Type B pancreatic cell (in vitro differentiated cells): ENCODE data around the gene TNFSF4. TPM values are rescaled to one million over a fixed set of nuclear protein-coding genes. Genes with fewer than 3 reads are reported as not detected.

Experiments used
- DNase-seq: peaks from one replicate; pipeline ENCODE4 v3.0.0; 2021; ENCODE audit warnings: mixed read lengths; ENCODE audit not compliant: unreplicated experiment; ENCODE audit errors: extremely low spot score
- H3K27ac Mint-ChIP-seq: 2 replicates; pipeline ENCODE4 v1.8.0; 2021; ENCODE audit warnings: mild to moderate bottlenecking, mixed read lengths
- H3K27me3 Mint-ChIP-seq: 2 replicates; pipeline ENCODE4 v1.8.0; 2021; ENCODE audit warnings: mixed read lengths
- H3K36me3 Mint-ChIP-seq: 2 replicates; pipeline ENCODE4 v1.8.0; 2021; ENCODE audit warnings: mixed read lengths
- H3K4me1 Mint-ChIP-seq: one replicate; pipeline ENCODE4 v1.8.0; 2021; ENCODE audit warnings: mixed read lengths; ENCODE audit not compliant: unreplicated experiment
- H3K4me3 Mint-ChIP-seq: 2 replicates; pipeline ENCODE4 v1.8.0; 2021; ENCODE audit warnings: mild to moderate bottlenecking, mixed read lengths
- H3K9me3 Mint-ChIP-seq: 2 replicates; pipeline ENCODE4 v1.8.0; 2021; ENCODE audit warnings: mixed read lengths
- CTCF ChIP-seq: fragments of 200-600 bp; sonication (generic); conservative IDR thresholded peaks from 2 replicates; pipeline ENCODE4 v1.5.0; 2021; ENCODE audit warnings: antibody characterized with exemption, mild to moderate bottlenecking
- total RNA-seq: library from RNA; stranded (reverse); gene quantifications from 2 replicates; pipeline ENCODE4 v1.2.1, GENCODE V29; 2021; ENCODE audit warnings: low replicate concordance

Gene TNFSF4
- total RNA-seq, 1 donor from 2014 or later: 0.58 TPM

- Mint-ChIP-seq H3K9me3 (no peaks in the 10 kb centered on the region), H3K27ac (no peak overlapping the region), H3K4me1 (no peaks in the 10 kb centered on the region), H3K36me3 (no peaks in the 10 kb centered on the region), H3K4me3 (no peak overlapping the region), H3K27me3 (no peaks in the 10 kb centered on the region)
- no peak for TF ChIP-seq CTCF
- no peak for DNase-seq
Observed at GRCh38 chr1:173173388-173173787, 33.7 kb downstream of the TNFSF4 start.

DNA sequence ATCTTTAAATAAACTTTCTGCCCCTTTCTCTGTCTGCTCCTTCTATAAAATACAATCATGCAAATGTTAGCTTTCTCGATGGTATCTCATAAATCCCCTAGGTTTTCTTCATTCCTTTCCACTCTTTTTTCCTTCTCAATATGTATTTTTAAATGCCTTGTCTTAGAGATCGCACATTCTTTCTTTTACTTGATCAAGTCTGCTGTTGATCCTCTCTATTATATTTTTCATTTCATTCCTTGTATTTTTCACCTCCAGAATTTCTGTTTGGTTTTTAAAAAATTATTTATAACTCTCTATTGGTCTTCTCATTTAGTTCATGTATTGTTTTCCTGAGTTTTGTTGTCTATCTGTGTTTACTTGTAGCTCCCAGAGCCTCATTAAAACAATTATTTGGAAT, 36.0 kb downstream of the TNFSF4 start:
- H3K4me1 Mint-ChIP-seq: no peaks in the 10 kb centered on the region
- H3K36me3 Mint-ChIP-seq: no peaks in the 10 kb centered on the region
- no peaks in the 10 kb centered on the region for H3K9me3 Mint-ChIP-seq

DNA sequence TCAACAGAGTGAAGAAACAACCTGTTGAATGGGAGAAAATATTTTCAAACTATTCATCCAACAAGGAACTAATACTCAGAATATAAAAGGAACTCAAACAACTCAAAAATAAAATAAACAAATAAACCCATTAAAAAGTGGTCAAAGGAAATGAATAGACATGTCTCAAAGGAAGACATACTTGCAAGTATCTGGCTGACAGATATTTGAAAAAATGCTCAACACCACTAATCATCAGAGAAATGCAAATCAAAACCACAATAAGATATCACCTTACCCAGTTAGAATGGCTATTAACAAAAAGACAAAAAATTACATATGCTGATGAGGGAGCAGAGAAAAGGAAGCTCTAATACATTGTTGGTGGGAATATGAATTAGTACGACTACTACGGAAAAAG, 38.2 kb downstream of the TNFSF4 start:
- Mint-ChIP-seq H3K27me3 (no peaks in the 10 kb centered on the region), H3K9me3 (no peaks in the 10 kb centered on the region), H3K36me3 (no peaks in the 10 kb centered on the region), H3K27ac (no peak overlapping the region), H3K4me1 (no peaks in the 10 kb centered on the region), H3K4me3 (no peak overlapping the region)
- no peak for TF ChIP-seq CTCF
- no peak for DNase-seq

More for the DNA sequence above, 36.0 kb downstream of the TNFSF4 start:
- Mint-ChIP-seq H3K4me3 (no peak overlapping the region), H3K27ac (no peak overlapping the region), H3K27me3 (no peaks in the 10 kb centered on the region)
- no peak for DNase-seq
- no peak for TF ChIP-seq CTCF

- no peak for TF ChIP-seq CTCF
Observed at GRCh38 chr1:173164686-173165085, 42.4 kb downstream of the TNFSF4 start.

DNA sequence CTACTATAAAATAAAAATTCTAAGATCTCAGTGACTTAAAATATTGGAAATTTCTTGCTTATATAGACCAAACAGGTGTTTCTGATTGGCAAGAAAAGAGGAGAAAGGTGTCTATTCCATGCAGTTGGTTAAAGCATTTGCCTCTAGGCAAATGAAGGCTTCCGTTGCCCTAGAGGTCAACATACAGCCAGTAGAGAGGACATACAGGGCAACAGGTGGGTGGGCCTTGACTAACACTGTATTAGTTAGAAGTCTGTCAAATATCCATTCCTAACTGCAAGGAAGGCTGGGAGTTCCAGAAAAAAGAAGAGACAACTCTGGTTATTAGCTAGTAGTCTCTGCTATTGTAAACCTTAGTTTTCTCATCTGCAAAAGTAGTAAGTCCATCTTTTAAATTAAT, 43.0 kb downstream of the TNFSF4 start:
- no peak overlapping the region for H3K27ac Mint-ChIP-seq
- no peak overlapping the region for H3K4me3 Mint-ChIP-seq
- no peaks in the 10 kb centered on the region for H3K4me1 Mint-ChIP-seq
- H3K9me3 Mint-ChIP-seq: no peaks in the 10 kb centered on the region
- DNase-seq: no peak
- no peak for TF ChIP-seq CTCF
- H3K36me3 Mint-ChIP-seq: no peaks in the 10 kb centered on the region
- H3K27me3 Mint-ChIP-seq: no peaks in the 10 kb centered on the region

More at GRCh38 chr1:173164686-173165085, 42.4 kb downstream of the TNFSF4 start:
- Mint-ChIP-seq H3K4me3 (no peak overlapping the region), H3K27ac (no peak overlapping the region), H3K36me3 (no peaks in the 10 kb centered on the region), H3K9me3 (no peaks in the 10 kb centered on the region), H3K27me3 (no peaks in the 10 kb centered on the region), H3K4me1 (no peaks in the 10 kb centered on the region)
- DNase-seq: no peak

- Mint-ChIP-seq H3K9me3 (no peaks in the 10 kb centered on the region), H3K27ac (no peak overlapping the region), H3K4me1 (no peaks in the 10 kb centered on the region), H3K27me3 (no peaks in the 10 kb centered on the region), H3K36me3 (no peaks in the 10 kb centered on the region), H3K4me3 (no peak overlapping the region)
- no peak for TF ChIP-seq CTCF
- no peak for DNase-seq
Observed at GRCh38 chr1:173163222-173163621, 43.9 kb downstream of the TNFSF4 start.
